GM18909 (cell line): ENCODE results near the gene GCN1.
A peak's percentile ranks its signal among the peaks of the same experiment; 100 is the strongest.
"Not testable (repeated sequence)": the region's sequence is repeated elsewhere in the genome, so short reads cannot be mapped to it uniquely, and the experiment has no call there.

Experiments
- ATAC-seq: cut with Tn5 transposase; IDR thresholded peaks from one replicate; pipeline ENCODE4 v1.9.1; 2021; ENCODE audit warnings: mild to moderate bottlenecking; ENCODE audit not compliant: unreplicated experiment, poor library complexity

GCN1 gene

GRCh38 chr12:120194534-120195395 is at the start of gene GCN1:
Gene GCN1, minus strand, starts transcription at chr12:120194715. Its CDS starts 18 bp downstream, at chr12:120194697.
- ATAC-seq = peak; percentile 87

- ATAC-seq = no peak
Observed at GRCh38 chr12:120242971-120243699, 48.6 kb upstream of the GCN1 start.

- no peak for ATAC-seq
Observed at GRCh38 chr12:120242275-120242799, 47.8 kb upstream of the GCN1 start.

GRCh38 chr12:120241561-120242274 is 47.2 kb upstream of the GCN1 start:
- no peak for ATAC-seq

- ATAC-seq = no peak
Observed at GRCh38 chr12:120240495-120240833, 45.9 kb upstream of the GCN1 start.

- ATAC-seq = no peak
Observed at GRCh38 chr12:120239776-120240494, 45.4 kb upstream of the GCN1 start.

- ATAC-seq = no peak
Observed at GRCh38 chr12:120238839-120239445, 44.4 kb upstream of the GCN1 start.

- no peak for ATAC-seq
Observed at GRCh38 chr12:120238217-120238616, 43.7 kb upstream of the GCN1 start.

- no peak for ATAC-seq
Observed at GRCh38 chr12:120237360-120238171, 43.1 kb upstream of the GCN1 start.

GRCh38 chr12:120236809-120237208 is 42.3 kb upstream of the GCN1 start:
- ATAC-seq = not testable (repeated sequence)

- no peak for ATAC-seq
Observed at GRCh38 chr12:120235369-120236323, 41.1 kb upstream of the GCN1 start.

- ATAC-seq = no peak
Observed at GRCh38 chr12:120234643-120235368, 40.3 kb upstream of the GCN1 start.

- ATAC-seq = no peak
Observed at GRCh38 chr12:120231316-120232011, 36.9 kb upstream of the GCN1 start.

- no peak for ATAC-seq
Observed at GRCh38 chr12:120230974-120231315, 36.4 kb upstream of the GCN1 start.

- no peak for ATAC-seq
Observed at GRCh38 chr12:120230326-120230973, 35.9 kb upstream of the GCN1 start.
